GM18517 (cell line): Measurements from ENCODE around the gene AMDHD2.
"Not testable (repeated sequence)": the region's sequence is repeated elsewhere in the genome, so short reads cannot be mapped to it uniquely, and the experiment has no call there.

Source experiments
- ATAC-seq: cut with Tn5 transposase; IDR thresholded peaks from one replicate; pipeline ENCODE4 v1.9.1; 2021; ENCODE audit warnings: mild to moderate bottlenecking, moderate library complexity; ENCODE audit not compliant: unreplicated experiment

AMDHD2 gene

DNA sequence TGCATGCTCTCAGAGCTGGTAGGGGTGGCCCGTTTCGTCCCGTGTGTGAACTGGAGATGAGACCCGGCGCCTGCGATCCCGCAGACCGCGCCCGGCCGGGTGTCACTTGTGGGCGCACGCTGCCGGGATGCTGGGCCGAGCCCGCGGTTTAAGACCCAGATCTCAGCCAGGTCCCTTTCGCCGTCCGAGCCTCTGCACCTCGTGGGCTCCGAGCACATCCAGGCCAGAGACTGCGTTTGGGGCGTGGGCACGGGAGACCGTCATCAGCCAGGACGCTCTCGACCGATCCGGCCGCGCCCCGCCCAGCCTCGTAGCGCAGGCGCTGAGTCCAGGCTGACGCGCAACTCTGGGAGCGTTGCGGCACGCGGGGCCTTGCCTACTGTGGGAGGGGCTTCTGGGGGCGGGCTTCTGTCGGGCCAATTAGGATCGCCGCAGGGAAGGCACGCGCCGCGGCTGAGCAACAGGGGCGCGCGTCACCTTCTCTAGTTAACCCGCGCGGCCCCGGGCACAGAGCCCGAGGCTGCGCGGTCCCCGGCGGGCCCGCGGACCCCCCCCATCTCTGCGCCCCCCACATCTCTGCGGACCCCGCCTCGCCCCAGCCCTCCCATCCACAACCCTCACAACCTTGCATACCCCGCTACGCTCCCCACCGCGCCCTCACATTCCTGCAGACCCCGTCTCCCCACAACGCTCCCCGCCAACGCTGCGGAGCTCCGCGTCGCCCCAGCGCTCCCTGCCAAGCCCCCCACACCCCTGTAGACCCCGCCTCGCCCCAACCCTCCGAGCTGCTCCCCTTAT, 11.7 kb downstream of the AMDHD2 start:
- peak; percentile 68 for ATAC-seq

DNA sequence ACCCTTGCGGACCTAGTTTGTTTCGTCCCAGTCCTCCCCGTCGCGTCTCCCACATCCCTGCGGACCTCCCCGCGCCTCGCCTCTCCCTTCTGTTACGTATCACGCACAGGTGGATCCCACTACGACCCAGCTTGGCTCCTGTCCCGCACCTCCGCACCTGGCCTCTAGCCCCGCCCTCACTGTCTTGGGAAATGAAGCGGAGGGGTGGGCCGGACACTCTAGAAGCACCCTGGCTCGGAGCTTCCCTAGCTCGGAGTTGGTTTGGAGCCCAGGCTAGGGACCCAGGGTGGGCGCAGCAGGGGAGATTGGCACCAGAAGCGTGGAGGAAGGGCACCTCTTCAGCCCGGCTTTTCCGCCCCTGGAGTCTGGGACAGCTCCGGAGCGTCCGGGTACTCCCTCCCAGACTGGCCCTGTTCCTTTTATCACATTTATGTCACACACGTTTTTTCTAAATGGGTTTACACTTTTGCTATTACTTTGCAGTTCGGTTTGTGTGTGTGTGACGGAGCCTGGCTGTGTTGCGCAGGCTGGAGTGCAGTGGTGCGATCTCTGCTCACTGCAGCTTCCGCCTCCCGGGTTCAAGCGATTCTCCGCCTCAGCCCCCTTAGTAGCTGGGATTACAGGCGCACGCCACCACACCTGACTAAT, 12.4 kb downstream of the AMDHD2 start:
- ATAC-seq = no peak

DNA sequence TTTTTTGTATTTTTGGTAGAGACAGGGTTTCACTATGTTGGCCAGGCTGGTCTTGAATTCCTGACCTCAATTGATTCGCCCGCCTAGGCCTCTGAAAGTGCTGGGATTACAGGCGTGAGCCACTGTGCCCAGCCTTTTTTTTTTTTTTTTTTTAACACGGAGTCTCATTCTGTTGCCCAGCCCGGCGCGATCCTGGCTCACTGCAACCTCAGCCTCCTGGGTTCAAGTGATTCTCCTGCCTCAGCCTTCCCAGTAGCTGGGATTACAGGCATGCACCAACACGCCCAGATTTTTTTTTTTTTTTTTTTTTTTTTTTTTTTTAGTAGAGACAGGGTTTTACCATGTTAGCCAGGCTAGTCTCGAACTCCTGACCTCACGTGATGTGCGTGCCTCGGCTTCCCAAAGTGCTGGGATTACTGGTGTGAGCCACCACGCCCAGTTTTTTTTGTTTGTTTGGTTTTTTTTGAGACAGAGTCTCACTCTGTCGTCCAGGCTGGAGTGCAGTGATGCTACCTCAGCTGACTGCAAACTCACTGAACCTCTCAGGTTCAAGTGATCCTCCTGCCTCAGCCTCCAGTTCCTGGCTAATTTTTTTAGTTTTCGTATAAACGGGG, 13.1 kb downstream of the AMDHD2 start:
- not testable (repeated sequence) for ATAC-seq

DNA sequence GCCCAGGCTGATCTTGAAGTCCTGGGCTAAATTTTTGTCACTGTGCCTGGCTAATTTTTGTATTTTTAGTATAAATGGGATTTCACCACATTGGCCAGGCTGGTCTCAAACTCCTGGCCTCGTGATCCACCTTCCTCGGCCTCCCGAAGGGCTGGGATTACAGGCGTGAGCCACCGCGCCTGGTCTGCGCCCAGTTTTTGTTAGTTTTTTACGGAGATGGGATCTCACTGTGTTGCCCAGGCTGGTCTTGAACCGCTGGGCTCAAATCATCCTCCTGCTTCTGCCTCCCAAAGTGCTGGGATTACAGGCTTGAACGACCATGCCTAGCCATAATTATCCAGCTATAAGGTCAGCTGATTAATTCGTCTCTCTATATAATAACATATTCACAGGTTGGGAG, 13.7 kb downstream of the AMDHD2 start:
- no peak for ATAC-seq

DNA sequence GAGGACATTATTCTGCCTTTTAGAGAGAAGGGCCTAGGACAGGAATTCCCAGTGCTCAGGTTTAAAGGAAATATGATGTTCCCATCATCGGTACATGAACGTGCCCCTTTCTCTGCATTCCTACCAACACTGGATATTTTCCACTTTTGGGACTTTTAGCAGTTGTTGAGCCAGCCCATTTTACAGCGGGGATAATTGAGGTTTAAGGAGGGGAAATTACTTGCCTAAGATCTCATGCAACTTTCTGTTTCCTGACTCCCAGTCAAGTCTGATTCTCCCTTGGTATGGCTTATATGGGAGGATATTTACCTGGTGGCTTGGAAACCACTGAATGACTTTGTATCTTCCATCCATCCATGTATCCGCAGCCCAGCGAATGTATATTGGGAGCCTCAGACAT, 14.2 kb downstream of the AMDHD2 start:
- not testable (repeated sequence) for ATAC-seq

DNA sequence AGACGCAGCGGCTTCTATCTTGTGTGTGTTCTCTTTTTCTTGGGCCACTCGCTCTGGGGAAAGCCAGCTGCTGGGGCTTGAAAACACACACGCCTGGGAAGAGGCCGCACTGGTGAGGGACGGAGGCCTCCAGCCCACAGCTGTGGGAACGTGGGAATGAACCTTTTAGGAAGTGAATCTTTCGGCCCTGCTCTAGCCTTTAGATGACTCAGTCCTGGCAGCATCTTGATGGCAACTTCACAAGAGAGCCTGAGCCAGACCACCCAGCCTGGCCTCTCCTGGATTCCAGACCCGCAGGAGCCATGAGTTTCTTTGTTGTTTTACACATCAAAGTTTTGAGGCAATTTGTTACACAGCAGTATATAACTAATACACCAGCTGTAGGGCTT, 15.4 kb downstream of the AMDHD2 start:
- no peak for ATAC-seq

DNA sequence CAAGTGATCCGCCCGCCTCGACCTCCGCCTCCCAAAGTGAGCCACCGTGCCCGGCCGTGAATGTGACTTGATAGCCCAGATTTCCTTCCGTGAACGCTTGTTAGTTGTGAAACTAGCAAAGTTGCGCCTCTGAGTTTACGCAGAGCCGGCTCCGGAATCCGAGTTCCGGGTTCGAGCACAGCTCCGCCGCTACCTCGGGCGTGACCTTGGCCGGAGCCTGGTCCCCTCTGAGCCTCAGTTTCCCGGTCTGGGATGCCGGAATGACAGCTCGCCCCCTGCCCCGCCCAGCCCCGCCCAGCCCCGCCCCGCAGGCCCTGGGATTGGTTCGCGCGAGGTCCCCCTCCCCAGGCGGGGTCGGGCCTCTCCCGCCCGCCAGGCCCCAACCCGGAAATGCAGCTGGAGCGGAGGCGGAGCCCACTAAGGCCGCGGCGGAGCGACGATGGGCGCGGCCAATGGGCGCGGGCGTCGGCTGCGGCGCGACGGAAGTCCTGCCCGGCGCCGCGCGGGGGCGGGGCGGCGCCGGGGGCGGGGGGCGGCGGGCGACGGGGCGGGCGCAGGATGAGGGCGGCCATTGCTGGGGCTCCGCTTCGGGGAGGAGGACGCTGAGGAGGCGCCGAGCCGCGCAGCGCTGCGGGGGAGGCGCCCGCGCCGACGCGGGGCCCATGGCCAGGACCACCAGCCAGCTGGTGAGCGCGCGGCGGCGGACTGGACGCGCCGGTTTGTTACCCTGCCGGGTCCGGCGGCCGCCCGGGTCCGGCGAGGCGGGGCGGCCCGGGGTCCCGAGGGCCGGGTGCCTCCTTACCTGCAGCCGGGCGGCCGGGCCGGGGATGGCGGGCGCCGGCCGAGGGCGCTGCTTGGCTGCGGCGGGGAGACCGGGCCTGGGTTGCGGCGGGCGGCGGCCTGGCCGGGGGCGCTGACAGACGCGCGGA, 17.5 kb downstream of the AMDHD2 start, which contains the start of gene PDPK1:
Gene PDPK1 (plus strand): TSS at position 571 of the 929 bp plus-strand sequence. CDS start 92 bp downstream, at position 663.
- peak; percentile 62 for ATAC-seq

DNA sequence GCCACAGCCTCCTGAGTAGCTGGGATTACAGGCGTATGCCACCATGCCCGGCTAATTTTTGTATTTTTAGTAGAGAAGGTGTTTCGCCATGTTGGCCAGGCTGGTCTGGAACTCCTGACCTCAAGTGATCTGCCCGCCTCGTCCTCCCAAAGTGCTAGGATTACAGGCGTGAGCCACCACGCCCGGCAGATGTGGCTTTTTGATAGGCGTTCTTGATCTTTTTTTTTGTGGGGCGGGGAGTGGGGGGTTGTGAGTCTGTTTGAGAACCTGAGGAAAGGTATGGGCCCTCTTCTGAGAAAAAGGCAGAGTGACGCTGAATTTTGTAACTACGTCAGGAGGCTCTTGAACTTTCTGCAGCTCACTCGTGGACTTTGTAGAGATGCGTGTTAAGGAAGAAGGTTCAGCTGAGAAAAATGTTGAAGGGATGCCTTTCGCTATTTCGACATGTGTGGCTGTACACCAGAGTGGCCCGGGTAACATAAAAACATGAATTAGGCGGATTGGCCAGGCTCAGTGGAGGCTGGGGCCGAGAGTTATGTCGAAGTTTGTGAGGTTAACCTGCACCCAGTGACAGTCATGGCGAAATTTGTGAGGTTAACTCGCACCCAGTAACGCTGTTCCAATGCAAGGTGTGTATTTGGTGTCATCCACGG, 19.1 kb downstream of the AMDHD2 start:
- not testable (repeated sequence) for ATAC-seq

DNA sequence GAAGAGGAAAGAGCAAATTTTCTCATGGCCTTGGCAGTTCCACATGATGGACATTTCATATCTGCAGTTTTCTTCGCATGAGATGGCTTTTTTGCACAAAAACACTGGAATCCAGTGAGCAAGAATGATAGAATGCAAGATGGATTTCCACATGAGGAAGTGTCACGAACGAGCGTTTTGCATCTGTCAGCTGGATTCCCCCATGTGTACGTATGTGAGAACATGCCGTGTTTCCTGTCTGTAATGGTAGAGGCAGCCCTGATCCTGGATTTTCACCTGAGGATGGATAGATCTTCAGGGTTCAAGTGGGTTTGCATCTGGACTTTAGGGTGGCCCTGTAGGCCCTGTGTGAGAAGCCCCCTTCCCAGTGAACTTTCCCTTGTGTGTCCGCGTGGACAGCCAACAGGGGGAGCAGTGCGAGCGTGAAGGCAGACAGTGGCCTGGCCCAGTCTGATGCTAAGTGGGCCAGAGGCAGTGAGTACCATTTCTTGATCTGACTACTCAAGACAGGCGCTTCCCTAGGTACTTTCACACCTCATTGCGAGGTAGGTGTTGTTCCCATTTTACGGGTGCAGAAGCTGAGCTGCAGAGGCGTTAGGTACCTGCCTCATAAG, 19.8 kb downstream of the AMDHD2 start:
- ATAC-seq = not testable (repeated sequence)

DNA sequence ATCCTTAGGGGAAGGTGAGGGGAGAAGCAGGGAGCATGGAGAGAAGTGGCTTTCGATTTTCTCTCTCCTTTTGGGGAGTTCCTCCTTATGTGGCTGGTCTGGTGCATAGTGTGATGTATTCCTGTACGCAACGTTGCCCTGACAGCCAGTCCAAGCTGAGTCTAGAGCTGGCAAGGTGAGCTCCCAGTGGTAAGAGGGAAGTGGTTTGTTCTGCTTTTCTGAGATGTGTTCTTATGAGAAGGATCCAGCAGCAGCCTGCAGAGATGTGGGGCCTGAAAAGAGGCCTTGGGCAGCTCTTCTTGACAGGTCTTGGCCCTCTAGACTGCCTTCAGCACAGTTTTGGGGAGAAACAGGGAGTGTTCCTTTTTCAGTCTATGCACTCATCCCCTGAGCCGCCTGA, 20.7 kb downstream of the AMDHD2 start:
- ATAC-seq = not testable (repeated sequence)

DNA sequence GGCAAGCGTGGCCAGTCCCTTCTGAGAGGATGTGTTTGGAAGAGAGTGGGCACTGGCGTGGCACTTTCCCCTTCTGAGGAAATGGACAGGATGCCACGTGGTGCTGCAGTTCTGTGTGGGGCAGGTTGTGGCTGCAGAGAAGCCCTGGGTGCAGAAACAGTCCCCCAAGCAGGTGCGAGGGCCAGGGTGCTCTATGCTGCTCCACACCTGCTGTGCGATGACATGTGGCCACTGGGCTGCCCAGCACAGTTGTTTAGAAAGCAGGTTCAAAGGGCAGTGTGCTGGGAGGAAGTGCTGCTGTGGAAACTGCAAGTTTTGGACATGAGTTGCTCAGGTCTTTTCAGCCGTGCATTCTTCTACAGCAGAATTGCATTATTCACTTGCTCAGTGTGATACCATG, 21.2 kb downstream of the AMDHD2 start:
- not testable (repeated sequence) for ATAC-seq

DNA sequence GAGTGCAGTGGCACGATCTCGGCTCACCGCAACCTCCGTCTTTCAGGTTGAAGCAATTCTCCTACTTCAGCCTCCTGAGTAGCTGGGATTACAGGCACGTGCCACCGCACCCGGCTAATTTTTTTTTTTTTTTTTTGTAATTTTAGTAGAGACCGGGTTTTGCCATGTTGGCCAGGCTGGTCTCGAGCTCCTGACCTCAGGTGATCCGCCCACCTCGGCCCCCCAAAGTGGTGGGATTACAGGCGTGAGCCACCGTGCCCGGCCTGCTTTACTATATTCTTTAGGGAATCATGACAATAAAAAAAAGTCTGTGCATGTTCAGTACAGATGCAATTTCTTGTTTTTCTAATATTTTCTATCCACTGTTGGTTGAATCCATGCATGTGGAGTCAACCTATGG, 23.6 kb downstream of the AMDHD2 start:
- ATAC-seq = not testable (repeated sequence)

DNA sequence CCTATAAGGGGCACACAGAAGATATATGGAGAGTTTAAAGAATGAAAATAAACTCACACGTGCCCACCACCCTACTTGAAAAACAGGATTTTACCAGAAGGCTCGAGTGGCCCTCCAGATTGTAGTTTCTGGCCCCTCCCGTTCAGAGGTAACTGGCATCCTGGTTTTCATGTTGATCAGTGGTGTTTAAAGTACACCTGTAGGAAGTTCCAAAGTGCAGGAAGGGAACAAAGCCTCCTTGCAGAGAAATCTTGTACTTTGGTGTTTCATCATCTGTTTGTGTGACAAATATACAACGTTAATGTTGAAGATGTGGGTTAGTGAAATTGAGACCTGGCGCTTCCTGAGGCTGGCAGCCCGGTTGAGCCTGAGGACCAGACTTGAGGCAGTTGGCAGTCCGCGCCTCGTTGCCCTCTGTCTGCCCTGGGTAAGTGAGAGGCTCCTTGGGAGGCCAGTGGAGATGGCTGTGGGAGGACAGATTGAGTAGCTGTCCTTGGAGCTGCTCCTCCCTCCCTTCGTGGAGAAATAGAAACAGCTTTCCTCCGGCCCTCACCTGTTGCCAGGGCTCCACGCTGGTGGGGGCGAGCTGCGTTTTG, 30.2 kb downstream of the AMDHD2 start:
- ATAC-seq = not testable (repeated sequence)

DNA sequence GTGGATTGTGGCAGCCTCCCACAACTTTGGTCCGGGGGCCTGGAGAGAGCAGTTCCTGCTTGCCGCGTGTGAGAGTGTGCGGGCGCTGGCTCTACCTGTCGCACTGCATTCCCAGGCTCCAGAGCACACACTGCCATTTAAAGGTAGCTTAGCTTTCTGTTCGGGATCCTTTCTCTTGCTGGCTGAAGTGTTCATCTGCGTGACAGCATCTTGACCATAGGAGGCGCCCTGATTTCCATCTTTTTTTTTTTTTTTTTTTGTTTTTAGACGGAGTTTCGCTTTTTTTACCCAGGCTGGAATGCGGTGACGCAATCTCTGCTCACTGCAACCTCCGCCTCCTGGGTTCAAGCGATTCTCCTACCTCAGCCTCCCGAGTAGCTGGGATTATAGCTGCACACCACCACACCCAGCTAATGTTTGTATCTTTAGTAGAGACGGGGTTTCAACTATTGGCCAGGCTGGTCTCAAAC, 31.3 kb downstream of the AMDHD2 start:
- not testable (repeated sequence) for ATAC-seq

DNA sequence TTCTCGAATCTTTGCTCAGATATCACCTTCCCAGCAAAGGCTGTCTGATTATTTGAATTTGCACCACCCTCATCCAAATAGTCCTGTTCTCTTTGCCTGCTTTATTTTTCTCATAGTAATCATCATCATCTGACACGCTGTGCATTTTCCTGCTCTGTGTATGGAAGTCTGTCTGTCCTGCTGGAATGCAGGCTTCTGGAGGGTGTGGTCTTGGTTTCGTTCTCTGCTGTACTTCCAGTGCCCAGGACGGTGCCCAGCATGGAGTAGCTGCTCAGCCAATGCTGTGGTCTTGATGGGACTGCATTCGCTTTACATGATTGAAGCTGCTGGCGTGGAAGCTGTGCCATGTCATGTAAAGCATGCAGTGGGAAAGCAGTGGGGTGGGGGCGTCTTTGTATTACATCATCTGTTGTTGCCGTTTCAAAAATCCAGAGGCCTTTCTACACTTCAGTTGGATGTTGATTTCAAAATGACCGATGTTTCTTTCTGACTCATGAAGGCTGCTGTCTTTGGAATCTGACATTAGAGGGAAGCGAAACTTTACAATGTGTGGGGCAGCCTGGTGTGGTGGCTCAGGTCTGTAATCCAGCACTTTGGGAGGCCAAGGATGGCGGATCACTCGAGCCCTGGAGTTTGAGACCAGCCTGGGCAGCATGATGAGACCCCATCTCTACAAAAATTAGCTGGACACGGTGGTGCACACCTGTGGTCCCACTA, 34.7 kb downstream of the AMDHD2 start:
- not testable (repeated sequence) for ATAC-seq

DNA sequence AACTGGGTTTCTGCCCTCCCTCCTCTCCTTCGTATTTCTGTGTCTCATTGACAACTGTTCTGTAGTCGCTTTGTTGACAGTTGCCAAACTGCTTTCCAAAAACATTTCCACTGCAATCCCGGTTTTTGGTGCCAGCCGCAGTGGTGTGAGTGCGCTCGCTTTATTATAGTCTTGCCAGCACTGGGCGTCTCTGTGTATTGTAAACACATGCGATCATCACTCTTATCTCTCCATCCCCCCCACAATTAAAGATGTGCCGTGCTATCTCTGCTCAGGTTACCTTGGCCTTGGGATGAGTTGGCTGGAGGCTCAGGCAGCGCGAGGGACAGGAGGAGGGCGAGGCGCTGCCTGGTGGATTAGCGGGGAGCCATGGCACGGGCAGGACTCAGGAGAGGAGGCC, 37.0 kb downstream of the AMDHD2 start:
- not testable (repeated sequence) for ATAC-seq

DNA sequence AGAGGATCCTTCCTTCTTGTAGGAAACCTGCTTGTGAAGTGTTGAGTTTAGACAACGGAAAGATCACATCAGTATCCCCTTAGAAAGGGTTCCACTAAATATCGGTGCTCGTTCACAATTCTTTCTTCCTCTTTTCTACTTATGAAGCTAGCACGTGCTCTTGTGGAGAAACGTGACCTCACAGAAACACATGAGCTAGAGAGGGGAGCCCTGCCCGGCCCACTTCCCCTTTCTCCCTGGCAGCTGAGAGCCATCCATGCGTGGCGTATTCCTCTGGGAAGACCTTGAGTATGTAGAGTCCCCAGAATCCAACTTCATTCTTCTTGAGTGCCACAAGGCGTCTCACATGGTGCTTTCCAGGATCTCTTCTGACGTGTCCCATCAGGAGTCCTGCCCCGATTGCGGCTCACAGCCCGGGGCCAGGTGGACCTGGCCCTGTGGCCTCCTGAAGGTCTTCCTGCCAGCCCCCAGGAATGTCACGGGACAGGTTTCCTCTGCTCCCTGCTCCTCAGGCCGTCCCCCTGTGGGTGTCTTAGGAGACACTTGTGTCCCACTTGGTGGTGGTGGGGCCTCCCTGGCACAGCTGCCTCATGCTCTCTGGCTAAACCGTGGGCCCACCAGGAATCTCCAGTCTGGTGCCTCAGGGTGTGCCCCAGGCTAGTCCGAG, 40.1 kb downstream of the AMDHD2 start:
- peak; percentile 74 for ATAC-seq

DNA sequence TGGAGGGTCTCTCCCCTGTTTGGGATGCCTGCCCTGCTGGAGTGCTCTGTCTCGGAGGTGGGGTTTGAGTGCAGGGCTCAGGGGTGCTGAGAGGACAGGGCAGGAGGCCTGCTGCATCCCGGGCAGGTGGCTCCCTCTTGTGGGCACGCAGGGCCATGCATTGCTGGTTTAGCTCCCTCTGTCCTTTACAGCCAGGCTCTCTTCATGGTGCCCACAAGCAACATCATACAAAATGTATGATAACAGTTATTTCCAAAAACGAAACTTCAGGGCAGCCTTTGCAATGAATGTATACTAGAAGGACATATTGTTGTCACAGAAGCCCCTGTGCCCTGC, 40.6 kb downstream of the AMDHD2 start:
- peak; percentile 55 for ATAC-seq
